ENCODE measurements around the gene CPT1A.

Gene CPT1A

DNA sequence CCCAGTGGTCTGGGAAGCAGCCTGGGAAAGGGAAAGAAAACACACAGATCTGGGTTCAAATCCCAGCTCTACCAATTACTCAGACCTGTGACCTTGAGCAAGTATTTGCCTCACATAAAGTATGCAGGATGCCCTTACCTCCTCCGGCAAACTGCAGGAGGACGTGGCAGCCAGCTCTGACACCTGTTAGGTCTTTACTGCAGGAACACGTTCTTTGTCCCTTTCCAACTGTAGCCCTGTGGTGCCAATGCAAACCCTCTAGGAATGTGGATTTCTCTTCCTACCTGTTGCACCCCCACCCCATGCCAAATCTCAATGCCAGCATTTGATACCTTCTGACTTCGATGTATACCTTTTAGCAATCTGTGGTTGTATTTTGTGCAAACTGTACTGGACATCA lies 6.0 kb downstream of the CPT1A start:
- TF ChIP-seq CTCF (IDR thresholded peaks at IDR 0.05; ENCODE audit: extremely low read depth, missing control alignments): no peak
- DNase-seq (ENCODE audit: low spot score): no peak

DNA sequence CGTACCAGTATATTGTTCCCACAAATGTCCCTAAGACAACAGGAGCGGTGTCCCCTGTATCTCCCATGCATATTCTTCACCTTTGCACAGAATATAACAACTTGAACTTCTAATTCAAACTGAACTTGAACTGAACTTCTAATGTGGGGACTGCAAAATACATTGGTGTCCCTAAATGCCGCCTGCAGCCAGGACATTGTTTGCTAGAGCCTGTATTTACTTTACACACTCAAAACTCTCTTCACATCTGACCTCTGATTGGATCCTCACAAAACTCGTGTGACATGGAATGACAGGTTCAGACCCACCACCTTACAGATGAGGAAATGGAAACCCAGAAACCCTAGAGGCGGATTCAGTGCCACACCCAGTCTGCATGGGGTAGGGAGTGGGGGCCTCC lies 6.4 kb downstream of the CPT1A start:
- no peak for DNase-seq (ENCODE audit: low spot score)
- no peak for TF ChIP-seq CTCF (IDR thresholded peaks at IDR 0.05; ENCODE audit: extremely low read depth, missing control alignments)

GRCh38 chr11:68832476-68833181 lies 9.1 kb downstream of the CPT1A start:
- DNase-seq (ENCODE audit: low spot score): no peak
- no peak for TF ChIP-seq CTCF (IDR thresholded peaks at IDR 0.05; ENCODE audit: extremely low read depth, missing control alignments)

DNA sequence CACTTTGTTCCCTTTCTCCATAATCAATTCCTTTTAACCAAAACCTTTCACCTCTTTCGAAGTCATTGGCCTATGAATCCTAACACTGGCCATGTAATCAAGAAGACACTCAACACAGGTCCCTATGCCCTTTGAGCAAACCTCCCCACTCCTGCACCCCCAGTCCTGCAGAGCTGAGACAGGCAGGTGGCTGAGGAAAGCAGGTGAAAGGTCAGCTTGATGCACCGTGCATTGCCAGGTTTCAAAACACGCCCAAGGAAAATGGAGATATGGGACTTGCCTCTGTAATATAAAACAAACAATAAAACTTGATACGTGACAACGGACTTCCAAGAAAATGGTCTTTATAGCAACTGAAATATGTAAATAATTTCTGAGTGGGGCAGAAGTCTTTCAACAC lies 10.6 kb downstream of the CPT1A start:
- TF ChIP-seq CTCF (IDR thresholded peaks at IDR 0.05; ENCODE audit: extremely low read depth, missing control alignments): no peak

DNA sequence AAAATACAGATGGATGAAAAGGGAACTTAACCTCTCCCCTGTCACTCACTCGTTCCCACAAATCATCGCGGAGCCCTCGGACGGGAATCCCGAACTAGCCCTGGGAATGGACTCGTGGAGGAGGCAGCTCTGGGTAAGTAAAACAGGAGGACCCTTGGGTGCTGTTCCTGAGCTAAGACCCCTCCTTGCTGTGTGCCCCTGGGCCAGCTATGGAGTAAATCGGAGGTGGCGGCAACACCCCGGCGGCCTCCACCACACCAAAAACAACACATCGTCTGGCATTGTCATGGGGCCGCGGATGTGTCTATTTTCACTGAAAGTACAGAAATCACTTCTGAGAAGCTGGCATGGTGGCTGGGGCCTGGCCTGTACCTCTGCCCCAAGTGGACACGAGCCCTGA lies 12.1 kb downstream of the CPT1A start:
- TF ChIP-seq CTCF (IDR thresholded peaks at IDR 0.05; ENCODE audit: extremely low read depth, missing control alignments): no peak
- no peak for DNase-seq (ENCODE audit: low spot score)

More for the DNA sequence above, 10.6 kb downstream of the CPT1A start:
- DNase-seq (ENCODE audit: low spot score): no peak

GRCh38 chr11:68828957-68829356 lies 12.8 kb downstream of the CPT1A start:
- no peak for DNase-seq (ENCODE audit: low spot score)
- TF ChIP-seq CTCF (IDR thresholded peaks at IDR 0.05; ENCODE audit: extremely low read depth, missing control alignments): no peak

- no peak for DNase-seq (ENCODE audit: low spot score)
- no peak for TF ChIP-seq CTCF (IDR thresholded peaks at IDR 0.05; ENCODE audit: extremely low read depth, missing control alignments)
Observed at GRCh38 chr11:68828155-68828931, 13.4 kb downstream of the CPT1A start.

Data from GM20000 (cell line).